ENCODE results near the gene TIAM2.
"Not testable (repeated sequence)": the region's sequence is repeated elsewhere in the genome, so short reads cannot be mapped to it uniquely, and the experiment has no call there.

The TIAM2 gene

GRCh38 chr6:155230975-155231374 is 235.9 kb downstream of the TIAM2 start:
- H3K4me3 Mint-ChIP-seq; H3K4me1 Mint-ChIP-seq (ENCODE audit: low read depth); intact Hi-C loops (cut with micrococcal nuclease); H3K36me3 Mint-ChIP-seq (ENCODE audit: low read depth); H3K27me3 Mint-ChIP-seq; H3K9me3 Mint-ChIP-seq; H3K27ac Mint-ChIP-seq: not testable (repeated sequence)

DNA sequence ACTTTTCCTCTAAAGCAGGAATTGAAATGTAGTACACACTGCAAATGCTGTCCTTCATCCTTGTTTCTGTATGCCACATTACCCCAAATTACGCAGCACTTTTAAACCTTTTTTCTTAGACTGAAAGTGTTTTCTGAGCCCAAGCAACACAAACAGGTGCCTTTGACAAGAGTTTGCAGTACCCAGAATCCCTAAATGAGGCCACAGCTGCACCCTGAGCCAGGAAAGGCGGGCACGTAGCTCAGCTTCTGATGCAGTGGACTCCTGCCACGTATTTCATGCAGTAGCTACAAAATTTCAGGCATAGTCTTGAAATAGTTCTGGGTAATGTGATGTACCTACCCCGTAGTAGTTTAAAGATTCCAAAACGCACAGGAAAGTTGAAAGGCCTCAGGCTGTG is 237.7 kb downstream of the TIAM2 start:
- Mint-ChIP-seq H3K9me3 (peaks cover 13% of the 10 kb centered on the region), H3K36me3 (ENCODE audit: low read depth) (no peaks in the 10 kb centered on the region), H3K27ac (no peak overlapping the region), H3K27me3 (no peaks in the 10 kb centered on the region), H3K4me1 (ENCODE audit: low read depth) (no peaks in the 10 kb centered on the region), H3K4me3 (no peak overlapping the region)
- intact Hi-C loops (cut with micrococcal nuclease) = no loop called here

GRCh38 chr6:155234167-155234566 is 239.1 kb downstream of the TIAM2 start:
- H3K4me3 Mint-ChIP-seq = no peak overlapping the region
- no peak overlapping the region for H3K27ac Mint-ChIP-seq
- no peaks in the 10 kb centered on the region for H3K36me3 Mint-ChIP-seq (ENCODE audit: low read depth)
- H3K27me3 Mint-ChIP-seq = no peaks in the 10 kb centered on the region
- peaks cover 15% of the 10 kb centered on the region for H3K9me3 Mint-ChIP-seq
- intact Hi-C loops (cut with micrococcal nuclease) = no loop called here
- H3K4me1 Mint-ChIP-seq (ENCODE audit: low read depth) = no peaks in the 10 kb centered on the region

DNA sequence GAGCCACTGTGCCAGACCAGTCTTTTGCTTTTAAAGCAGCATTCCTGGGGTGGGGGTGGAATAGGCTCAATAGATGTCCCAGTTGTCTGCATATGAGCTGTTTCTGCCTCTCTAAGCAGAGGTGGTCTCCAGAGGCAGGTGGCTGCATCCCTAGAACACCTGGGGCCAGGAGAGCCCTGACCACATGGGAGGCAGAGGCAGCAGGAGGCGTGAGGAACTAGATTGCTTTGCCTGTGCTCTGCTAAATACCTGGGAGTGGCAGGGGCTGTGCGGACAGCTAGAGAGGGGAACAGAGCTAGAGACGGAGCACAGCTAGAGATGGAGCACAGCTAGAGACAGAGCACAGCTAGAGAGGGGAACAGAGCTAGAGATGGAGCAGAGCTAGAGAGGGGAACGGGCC is 239.6 kb downstream of the TIAM2 start:
- intact Hi-C loops (cut with micrococcal nuclease) = no loop called here
- no peaks in the 10 kb centered on the region for H3K36me3 Mint-ChIP-seq (ENCODE audit: low read depth)

GRCh38 chr6:155235087-155235486 is 240.0 kb downstream of the TIAM2 start:
- Mint-ChIP-seq H3K36me3 (ENCODE audit: low read depth) (no peaks in the 10 kb centered on the region), H3K4me1 (ENCODE audit: low read depth) (no peaks in the 10 kb centered on the region), H3K27ac (no peak overlapping the region), H3K27me3 (no peaks in the 10 kb centered on the region), H3K4me3 (no peak overlapping the region), H3K9me3 (peaks cover 7% of the 10 kb centered on the region)
- intact Hi-C loops (cut with micrococcal nuclease) = no loop called here

More for the DNA sequence above, 239.6 kb downstream of the TIAM2 start:
- no peak overlapping the region for H3K4me3 Mint-ChIP-seq
- H3K9me3 Mint-ChIP-seq = peaks cover 11% of the 10 kb centered on the region
- no peaks in the 10 kb centered on the region for H3K27me3 Mint-ChIP-seq
- H3K4me1 Mint-ChIP-seq (ENCODE audit: low read depth) = no peaks in the 10 kb centered on the region
- no peak overlapping the region for H3K27ac Mint-ChIP-seq

DNA sequence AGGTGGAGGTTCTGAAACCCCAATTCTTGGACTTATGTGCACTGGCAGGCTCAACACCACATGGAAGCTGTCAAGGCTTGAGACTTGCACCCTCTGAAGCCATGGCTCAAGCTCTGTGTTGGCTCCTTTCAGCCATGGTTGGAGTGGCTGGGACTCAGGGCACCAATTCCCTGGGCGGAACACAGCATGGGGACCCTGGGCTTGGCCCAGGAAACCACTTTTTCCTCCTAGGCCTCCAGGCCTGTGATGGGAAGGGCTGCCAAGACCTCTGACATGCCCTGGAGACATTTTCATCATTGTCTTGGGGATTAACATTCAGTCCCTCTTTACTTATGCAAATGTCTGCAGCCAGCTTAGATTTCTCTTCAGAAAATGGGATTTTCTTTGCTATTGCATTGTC is 242.5 kb downstream of the TIAM2 start:
- intact Hi-C loops (cut with micrococcal nuclease) = no loop called here
- Mint-ChIP-seq H3K9me3 (peaks cover 7% of the 10 kb centered on the region), H3K27me3 (no peaks in the 10 kb centered on the region)

DNA sequence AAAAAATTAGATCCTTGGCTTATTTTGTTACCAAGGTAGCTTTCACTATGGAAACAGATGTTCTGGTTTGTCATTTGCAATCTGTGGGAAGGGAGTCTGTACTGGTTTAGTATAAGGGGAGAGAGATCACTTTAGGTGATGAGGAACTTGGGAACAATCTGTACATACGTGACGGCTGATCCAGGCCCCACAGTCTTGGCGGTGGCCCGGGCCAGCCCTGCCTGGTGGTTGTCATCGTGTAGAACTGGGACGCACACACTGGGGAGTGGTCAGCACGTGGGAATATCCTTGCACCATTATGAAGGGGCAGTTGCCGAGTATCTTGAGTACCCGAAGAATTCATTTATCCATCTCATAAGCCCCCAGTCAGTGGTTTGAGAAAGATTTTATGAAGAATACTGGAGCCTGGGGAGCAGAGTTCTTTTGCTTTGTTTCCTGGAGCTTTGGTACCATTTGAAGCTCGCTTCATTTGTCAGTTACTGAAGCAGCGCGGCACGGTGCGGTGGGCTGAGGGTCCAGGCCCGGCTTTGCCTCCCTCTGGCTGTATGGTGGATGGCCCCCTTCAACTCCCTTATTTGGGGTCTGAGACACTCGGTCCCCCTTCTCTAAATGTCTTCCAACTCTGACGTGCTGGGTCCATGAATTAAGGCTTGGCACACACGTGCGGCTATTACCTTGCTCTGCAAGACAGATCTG is 245.9 kb downstream of the TIAM2 start:
- intact Hi-C loops (cut with micrococcal nuclease) = no loop called here
- Mint-ChIP-seq H3K9me3 (peaks cover 7% of the 10 kb centered on the region), H3K4me3 (no peak overlapping the region), H3K4me1 (ENCODE audit: low read depth) (no peaks in the 10 kb centered on the region), H3K36me3 (ENCODE audit: low read depth) (no peaks in the 10 kb centered on the region), H3K27me3 (no peaks in the 10 kb centered on the region), H3K27ac (no peak overlapping the region)

More for the DNA sequence above, 242.5 kb downstream of the TIAM2 start:
- Mint-ChIP-seq H3K4me3 (no peak overlapping the region), H3K27ac (no peak overlapping the region), H3K4me1 (ENCODE audit: low read depth) (no peaks in the 10 kb centered on the region), H3K36me3 (ENCODE audit: low read depth) (no peaks in the 10 kb centered on the region)

DNA sequence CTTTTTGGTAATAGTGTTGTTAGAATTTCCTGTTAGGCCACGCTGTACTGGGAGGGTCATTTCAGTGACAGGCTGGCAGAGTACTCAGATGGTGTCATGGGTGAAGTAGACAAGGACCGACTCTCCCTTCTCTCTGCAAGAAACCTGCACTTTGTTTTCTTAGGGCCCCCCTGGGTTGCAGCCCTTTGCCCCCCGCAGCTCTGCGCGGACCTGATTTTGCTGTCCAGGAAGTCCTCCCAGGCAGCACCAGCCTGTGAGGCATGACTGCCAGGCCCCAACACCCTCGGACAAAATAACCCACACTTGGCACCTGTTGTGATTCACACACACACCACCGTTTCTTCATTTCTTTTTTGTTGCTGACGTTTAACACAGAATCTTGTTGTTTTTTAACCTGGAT is 246.9 kb downstream of the TIAM2 start:
- H3K27me3 Mint-ChIP-seq = no peaks in the 10 kb centered on the region
- peaks cover 7% of the 10 kb centered on the region for H3K9me3 Mint-ChIP-seq
- no peak overlapping the region for H3K27ac Mint-ChIP-seq
- intact Hi-C loops (cut with micrococcal nuclease) = no loop called here
- H3K4me3 Mint-ChIP-seq = no peak overlapping the region
- no peaks in the 10 kb centered on the region for H3K36me3 Mint-ChIP-seq (ENCODE audit: low read depth)
- no peaks in the 10 kb centered on the region for H3K4me1 Mint-ChIP-seq (ENCODE audit: low read depth)

GRCh38 chr6:155244434-155244833 is 249.3 kb downstream of the TIAM2 start:
- H3K27me3 Mint-ChIP-seq = no peaks in the 10 kb centered on the region
- intact Hi-C loops (cut with micrococcal nuclease) = no loop called here

GRCh38 chr6:155245193-155245592 is 250.1 kb downstream of the TIAM2 start:
- Mint-ChIP-seq H3K4me3 (no peak overlapping the region), H3K27ac (no peak overlapping the region), H3K27me3 (no peaks in the 10 kb centered on the region), H3K9me3 (no peaks in the 10 kb centered on the region), H3K4me1 (ENCODE audit: low read depth) (no peaks in the 10 kb centered on the region), H3K36me3 (ENCODE audit: low read depth) (peaks cover 6% of the 10 kb centered on the region)
- intact Hi-C loops (cut with micrococcal nuclease) = no loop called here

More at GRCh38 chr6:155244434-155244833, 249.3 kb downstream of the TIAM2 start:
- Mint-ChIP-seq H3K27ac (no peak overlapping the region), H3K4me3 (no peak overlapping the region), H3K4me1 (ENCODE audit: low read depth) (no peaks in the 10 kb centered on the region), H3K36me3 (ENCODE audit: low read depth) (peaks cover 6% of the 10 kb centered on the region), H3K9me3 (no peaks in the 10 kb centered on the region)

DNA sequence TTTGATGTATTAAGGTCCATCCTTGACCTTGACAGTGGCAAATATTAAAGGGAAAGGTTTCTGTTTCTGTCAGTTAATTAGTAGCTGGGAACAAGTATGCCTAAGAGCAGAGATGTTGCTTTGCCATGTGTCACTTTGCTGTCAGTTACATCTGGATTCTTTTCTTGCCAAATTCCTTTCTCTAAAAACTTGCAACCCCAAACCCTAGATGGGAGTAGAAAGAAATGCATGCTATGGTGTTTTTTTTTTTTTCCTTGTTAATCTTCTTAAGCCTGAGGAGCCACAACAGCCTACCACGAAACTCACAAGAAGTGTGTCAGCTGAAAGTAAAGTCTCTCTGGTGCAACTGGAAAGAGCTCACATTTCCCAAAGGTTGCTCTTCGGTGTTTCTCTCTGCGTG is 250.7 kb downstream of the TIAM2 start:
- Mint-ChIP-seq H3K27me3 (no peaks in the 10 kb centered on the region), H3K9me3 (no peaks in the 10 kb centered on the region), H3K4me1 (ENCODE audit: low read depth) (no peaks in the 10 kb centered on the region), H3K4me3 (no peak overlapping the region), H3K36me3 (ENCODE audit: low read depth) (peaks cover 6% of the 10 kb centered on the region), H3K27ac (no peak overlapping the region)
- intact Hi-C loops (cut with micrococcal nuclease) = no loop called here

GRCh38 chr6:155246825-155247224 is 251.7 kb downstream of the TIAM2 start:
- no peaks in the 10 kb centered on the region for H3K9me3 Mint-ChIP-seq
- no peak overlapping the region for H3K27ac Mint-ChIP-seq
- H3K36me3 Mint-ChIP-seq (ENCODE audit: low read depth) = peaks cover 6% of the 10 kb centered on the region
- no peak overlapping the region for H3K4me3 Mint-ChIP-seq
- H3K27me3 Mint-ChIP-seq = no peaks in the 10 kb centered on the region
- H3K4me1 Mint-ChIP-seq (ENCODE audit: low read depth) = no peaks in the 10 kb centered on the region
- intact Hi-C loops (cut with micrococcal nuclease) = no loop called here

DNA sequence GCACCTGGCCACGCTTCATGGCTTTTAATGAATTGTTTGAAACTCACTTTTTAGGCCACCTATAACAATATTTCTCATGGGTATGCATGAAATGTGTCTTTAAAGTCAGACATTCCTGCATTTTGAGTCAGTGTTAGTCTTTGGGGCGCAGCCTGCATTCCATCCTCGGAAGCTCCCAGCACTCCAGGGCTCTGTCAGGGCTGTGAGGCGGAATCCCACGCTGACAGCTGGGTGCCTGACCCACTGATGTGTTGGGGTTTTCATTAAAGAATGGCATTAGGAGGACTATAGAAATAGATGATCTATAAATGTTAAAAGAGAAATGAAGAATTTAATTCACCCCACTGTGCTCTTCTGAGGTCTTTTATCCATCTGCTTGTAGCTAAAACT is 252.5 kb downstream of the TIAM2 start:
- H3K4me3 Mint-ChIP-seq = no peak overlapping the region
- H3K36me3 Mint-ChIP-seq (ENCODE audit: low read depth) = peaks cover 7% of the 10 kb centered on the region
- no peaks in the 10 kb centered on the region for H3K4me1 Mint-ChIP-seq (ENCODE audit: low read depth)
- H3K27me3 Mint-ChIP-seq = no peaks in the 10 kb centered on the region
- intact Hi-C loops (cut with micrococcal nuclease) = loop anchor here (1.0 kb wide), 1 partner anchor 70 kb away; no protein-coding TSS in a partner anchor
- no peak overlapping the region for H3K27ac Mint-ChIP-seq
- no peaks in the 10 kb centered on the region for H3K9me3 Mint-ChIP-seq

DNA sequence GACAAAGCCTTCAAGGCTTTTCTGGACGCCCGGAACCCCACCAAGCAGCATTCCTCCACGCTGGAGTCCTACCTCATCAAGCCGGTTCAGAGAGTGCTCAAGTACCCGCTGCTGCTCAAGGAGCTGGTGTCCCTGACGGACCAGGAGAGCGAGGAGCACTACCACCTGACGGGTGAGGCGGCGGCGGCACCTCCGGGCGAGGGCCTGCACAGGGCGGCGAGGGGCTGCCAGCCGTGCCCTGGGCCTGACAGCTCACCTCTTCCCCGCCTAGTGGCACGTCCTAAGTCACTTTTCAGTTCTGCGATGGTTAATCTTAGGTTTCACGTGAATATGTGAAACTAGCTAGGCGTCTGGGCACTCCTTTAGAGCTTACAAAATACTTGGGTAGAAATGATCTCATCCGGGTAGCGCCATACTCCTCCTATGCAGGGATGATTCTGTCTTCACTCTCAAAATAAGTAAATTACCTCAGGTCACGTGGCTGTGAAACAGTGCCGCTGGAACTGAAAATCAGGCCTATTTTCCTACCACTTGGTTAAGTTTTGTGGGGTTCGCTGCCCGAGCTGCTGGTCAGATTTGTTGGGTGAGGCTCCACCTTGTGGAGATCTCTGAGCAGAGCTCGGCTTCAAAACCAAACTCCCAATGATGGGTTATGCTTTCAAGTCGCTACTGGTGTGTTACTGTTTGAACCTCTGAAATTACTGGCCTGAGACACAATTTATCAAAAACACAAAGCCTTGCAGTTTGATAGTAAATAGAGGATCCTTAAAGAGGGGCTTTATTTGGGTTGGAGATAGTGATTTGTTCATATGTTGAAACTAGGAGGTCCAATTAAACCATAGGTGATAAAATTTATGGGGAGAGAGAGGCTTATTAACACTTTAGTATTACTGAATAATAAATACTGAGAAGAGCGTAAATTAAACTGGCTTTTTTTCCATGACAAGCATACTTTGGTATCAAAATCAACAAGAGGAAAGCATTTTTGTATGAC is 253.2 kb downstream of the TIAM2 start:
- intact Hi-C loops (cut with micrococcal nuclease) = loop anchor here (1.0 kb wide), 1 partner anchor 71 kb away; no protein-coding TSS in a partner anchor
- Mint-ChIP-seq H3K36me3 (ENCODE audit: low read depth) (peaks cover 14% of the 10 kb centered on the region), H3K27ac (no peak overlapping the region), H3K27me3 (no peaks in the 10 kb centered on the region), H3K4me3 (no peak overlapping the region), H3K4me1 (ENCODE audit: low read depth) (no peaks in the 10 kb centered on the region), H3K9me3 (no peaks in the 10 kb centered on the region)
